CD4-positive, alpha-beta T cell treated with Interleukin-4 for 4 hours (primary cell): ENCODE results near the gene ABLIM2.

ENCODE experiments used
- DNase-seq: peaks from one replicate; pipeline ENCODE4 v3.0.0-alpha.2; 2020

ABLIM2 gene

GRCh38 chr4:8192748-8193738 lies 34.4 kb upstream of the ABLIM2 start:
- peak; percentile 15 for DNase-seq

- DNase-seq: peak; percentile 6
These were observed 32.6 kb upstream of the ABLIM2 start for GRCh38 chr4:8191136-8191747.

DNA sequence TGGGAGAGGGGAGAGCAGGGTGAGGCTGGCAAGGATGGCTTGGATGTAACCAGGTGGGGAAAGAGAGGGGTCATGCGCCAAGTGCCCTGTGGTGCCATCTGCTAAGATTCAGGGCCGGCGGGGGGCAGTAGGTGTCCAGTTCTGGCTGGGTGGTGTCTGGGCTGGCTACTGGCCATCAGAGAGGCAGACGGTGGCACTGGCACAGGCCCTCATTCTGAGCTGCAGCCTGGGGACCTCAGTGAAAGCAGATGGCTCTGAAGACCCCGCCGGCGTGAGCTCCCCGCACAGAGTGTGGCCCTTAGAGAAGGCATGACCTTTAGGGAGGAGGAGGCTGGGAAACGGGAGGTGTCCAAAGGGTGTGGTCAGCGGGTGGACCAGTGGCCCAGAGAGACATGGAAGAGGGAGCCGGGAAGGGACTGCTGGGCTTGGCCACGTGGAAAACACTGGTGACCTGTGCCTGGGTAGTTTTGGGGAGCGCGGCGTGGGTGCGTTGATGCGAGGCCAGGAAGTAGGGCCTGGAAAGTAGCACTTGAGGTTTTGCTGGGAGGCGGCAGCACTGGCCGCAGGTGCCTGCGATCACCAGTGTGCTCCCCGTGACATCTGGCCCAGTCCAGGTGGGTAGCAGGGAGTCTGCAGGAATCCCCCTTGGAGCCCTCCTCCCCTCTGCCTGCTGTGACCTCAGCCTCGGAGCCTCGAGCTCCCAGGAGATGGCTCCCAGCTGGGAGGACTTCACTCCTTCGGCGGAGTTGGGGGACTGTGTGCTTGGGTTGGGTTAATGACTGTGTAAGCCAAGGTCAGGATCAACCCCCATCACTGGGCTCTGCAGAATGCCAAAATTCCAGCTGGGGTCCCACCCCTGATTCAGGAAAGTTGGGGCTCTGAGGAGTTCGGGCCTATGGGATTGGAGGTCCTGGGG lies 31.2 kb upstream of the ABLIM2 start:
- no peak for DNase-seq

DNA sequence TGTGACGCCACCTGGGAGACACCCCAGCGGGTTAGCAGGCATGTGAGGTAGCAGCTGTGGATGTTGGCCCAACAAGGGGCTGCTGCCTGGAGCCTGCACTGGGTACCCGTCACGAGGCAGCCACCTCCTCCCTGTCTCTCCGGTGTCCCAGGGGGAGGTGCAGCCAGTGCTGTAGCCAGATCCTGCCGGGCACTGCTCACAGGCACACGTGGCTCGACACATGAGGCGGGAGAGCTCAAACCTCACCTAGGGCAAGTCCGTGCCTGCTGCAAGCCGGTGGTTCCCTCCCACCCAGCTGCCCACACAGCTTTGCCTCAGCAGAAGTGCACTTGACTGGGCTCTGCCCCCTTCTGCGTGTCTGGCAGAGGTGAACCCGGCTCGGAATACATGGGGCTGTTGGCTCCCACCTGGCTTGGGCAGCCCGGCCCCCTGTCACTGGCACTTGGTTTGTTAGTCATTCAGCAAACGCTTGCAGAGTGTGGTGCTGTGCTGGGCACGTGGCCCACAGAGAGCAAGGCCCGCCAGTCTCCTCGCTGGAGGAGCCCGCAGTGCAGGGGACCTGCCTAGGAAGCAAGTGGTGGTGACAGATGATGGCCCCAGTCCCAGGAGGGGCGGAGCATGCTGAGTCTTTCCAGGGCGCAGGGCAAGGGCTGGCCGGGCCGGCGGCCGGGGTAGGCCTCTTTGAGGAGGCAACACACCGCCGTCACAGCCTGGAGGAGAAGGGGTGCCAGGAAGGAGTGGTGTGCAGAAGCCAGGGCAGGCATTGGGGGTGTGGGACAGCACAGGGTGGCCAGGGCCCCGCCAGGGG lies 30.3 kb upstream of the ABLIM2 start:
- no peak for DNase-seq

- DNase-seq: no peak
These were observed 29.5 kb upstream of the ABLIM2 start for GRCh38 chr4:8188085-8188484.

- DNase-seq: no peak
These were observed 27.3 kb upstream of the ABLIM2 start for GRCh38 chr4:8185930-8186329.

- no peak for DNase-seq
These were observed 26.7 kb upstream of the ABLIM2 start for GRCh38 chr4:8185295-8185694.

GRCh38 chr4:8184061-8184460 lies 25.4 kb upstream of the ABLIM2 start:
- no peak for DNase-seq

GRCh38 chr4:8182858-8183725 lies 24.5 kb upstream of the ABLIM2 start:
- DNase-seq: no peak

- DNase-seq: no peak
These were observed 23.7 kb upstream of the ABLIM2 start for GRCh38 chr4:8182294-8182693.

GRCh38 chr4:8181844-8182243 lies 23.2 kb upstream of the ABLIM2 start:
- DNase-seq: no peak

DNA sequence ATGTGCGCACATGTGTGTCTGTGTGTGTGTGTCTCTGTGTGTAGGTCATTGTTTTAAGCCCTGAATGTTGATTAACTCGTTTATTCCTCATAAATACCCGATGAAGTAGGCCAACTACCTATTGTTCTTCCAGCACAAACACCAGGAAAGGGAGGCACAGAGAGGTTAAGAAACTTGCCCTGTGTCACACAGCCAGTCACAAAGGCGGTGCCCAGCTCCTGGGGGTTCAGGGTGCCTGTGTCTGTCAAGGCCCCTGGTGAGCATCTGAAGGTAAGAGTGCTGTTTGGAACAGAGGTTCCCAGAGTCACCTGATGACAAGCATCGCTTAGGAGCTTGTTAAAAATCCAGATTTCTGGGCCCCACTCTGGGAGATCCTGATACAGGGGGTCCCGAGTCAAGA lies 22.5 kb upstream of the ABLIM2 start:
- no peak for DNase-seq

DNA sequence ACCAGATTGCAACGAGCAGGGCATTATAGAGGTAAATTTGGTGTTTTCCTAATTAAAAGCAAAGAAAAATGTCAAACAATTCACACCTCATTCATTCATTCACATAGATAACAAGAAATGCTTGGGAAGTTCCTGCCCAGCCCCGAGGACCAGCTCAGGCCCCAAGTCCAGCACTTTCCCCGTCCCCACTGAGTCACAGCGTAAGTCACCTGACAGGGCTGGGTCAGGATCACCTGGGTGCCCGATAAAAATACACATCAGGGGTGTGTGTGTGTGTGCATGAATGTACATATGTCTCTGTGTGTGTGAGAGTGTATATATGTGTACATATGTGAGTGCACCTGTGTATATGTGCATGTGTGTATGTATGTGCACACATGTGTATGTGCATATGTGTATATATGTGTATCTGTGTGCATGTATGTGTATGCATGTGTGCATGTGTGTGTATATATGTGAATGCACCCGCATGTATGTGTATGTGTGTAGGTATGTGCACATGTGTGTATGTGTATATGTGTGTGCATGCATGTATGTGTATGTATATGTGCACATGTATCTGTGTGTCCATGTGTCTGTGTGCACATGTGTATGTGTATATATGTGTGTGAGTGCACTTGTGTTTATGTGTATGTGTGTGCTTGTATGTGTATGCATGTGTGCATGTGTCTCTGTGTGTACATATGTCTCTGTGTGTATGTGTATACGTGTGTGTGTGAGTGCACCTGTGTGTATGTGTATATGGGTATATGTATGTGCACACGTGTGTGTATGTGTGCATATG lies 21.9 kb upstream of the ABLIM2 start:
- no peak for DNase-seq

DNA sequence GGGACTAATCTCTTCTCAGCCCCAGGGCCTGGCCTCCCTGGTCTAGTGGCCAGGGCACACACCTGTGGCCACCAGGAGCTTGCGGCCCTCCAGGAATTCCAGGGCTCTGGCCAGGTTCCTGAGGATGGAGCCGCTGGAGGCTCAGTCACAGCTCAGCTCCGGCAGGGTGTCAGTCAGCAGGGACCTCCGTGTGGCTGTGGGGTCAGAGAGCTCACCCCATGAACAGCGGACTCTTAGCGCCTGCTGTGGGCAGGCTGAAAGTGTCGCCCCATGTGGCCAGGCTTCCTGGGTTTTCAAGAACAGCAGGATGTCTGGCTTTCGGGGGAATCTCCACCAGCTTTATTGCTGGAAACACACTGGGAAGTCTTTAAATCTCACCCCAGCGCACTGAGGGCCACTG lies 21.2 kb upstream of the ABLIM2 start:
- no peak for DNase-seq

GRCh38 chr4:8179074-8179473 lies 20.5 kb upstream of the ABLIM2 start:
- DNase-seq: no peak

- DNase-seq: no peak
These were observed 19.3 kb upstream of the ABLIM2 start for GRCh38 chr4:8177956-8178355.

- DNase-seq: no peak
These were observed 18.9 kb upstream of the ABLIM2 start for GRCh38 chr4:8177552-8177951.

DNA sequence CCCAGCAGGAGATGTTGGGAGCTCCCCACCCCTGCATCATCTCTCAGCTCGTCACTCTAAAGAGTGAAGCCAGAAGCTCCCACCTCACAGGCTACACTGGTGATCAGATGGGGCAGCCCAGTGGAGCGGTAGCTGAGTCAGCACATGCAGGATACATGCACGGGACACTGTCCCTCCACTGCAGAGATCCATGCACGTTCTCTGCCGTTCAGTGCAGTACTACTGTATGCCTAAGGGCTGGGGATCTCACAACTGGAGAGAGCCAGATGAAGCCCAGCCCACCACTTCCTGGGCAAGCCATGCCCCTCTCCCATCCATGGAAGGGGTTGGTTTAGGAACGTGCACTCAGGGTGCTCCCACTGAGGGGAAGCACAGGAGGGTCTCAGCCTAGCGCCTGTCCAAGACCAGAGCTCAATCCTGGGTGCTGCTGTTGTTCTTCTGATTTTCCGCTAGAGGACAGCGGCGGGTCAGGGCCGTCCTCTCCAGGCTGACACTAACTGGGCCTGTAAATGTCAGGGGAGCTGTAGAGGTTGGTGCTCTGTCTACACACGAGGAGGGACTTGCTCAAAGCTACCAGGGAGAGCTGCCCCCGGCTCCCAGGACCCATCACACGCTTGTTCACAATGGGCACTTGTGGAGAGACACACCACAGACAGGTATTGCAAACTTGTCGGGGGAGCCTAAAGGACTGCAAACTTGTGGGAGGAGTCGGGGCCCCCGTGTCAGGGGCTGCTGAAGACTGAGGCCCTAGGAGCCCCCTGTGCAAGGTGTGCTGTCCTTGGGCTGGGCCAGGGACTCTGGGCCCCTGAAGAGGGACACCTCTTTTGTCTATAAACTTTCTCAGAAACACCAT lies 18.2 kb upstream of the ABLIM2 start:
- DNase-seq: peak; percentile 31

GRCh38 chr4:8175686-8176085 lies 17.1 kb upstream of the ABLIM2 start:
- DNase-seq: no peak

GRCh38 chr4:8174970-8175369 lies 16.4 kb upstream of the ABLIM2 start:
- DNase-seq: no peak
